Measurements from ENCODE around the gene BCL3. TPM values are rescaled to one million over a fixed set of nuclear protein-coding genes. Genes with fewer than 3 reads are reported as not detected.
"Not testable (repeated sequence)": the region's sequence is repeated elsewhere in the genome, so short reads cannot be mapped to it uniquely, and the experiment has no call there.

Gene BCL3
- total RNA-seq, 1 donor from 2014 or later = 19.1 TPM

DNA sequence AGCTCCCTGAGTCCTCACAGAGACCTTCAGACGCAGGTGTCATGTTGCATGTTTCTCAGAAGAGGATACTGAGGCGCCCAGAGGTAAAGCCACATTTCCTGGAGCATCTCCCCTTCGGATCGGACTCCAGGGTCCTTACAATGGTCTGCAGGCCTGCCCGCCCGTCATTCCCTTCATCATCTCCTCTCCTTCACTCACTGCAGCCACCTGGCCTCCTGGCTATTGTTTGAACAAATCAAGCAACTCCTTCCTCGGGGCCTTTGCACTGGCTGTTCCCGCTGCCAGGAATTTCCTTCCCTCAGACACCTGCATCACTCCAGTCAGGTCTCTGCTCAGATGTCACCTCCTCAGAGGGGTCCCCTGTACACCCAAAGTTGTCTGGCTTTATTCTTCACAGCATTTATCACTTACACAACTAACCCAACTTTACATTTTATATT lies 29.2 kb upstream of the BCL3 start:
- Histone ChIP-seq H3K4me3 (ENCODE audit: low read depth, low read length) (no peak overlapping the region), H3K27me3 (ENCODE audit: control insufficient read depth, insufficient read depth, low read length) (no peaks in the 10 kb centered on the region), H3K36me3 (ENCODE audit: control insufficient read depth, insufficient read depth, low read length) (no peaks in the 10 kb centered on the region)
- TF ChIP-seq, protein P1, sequence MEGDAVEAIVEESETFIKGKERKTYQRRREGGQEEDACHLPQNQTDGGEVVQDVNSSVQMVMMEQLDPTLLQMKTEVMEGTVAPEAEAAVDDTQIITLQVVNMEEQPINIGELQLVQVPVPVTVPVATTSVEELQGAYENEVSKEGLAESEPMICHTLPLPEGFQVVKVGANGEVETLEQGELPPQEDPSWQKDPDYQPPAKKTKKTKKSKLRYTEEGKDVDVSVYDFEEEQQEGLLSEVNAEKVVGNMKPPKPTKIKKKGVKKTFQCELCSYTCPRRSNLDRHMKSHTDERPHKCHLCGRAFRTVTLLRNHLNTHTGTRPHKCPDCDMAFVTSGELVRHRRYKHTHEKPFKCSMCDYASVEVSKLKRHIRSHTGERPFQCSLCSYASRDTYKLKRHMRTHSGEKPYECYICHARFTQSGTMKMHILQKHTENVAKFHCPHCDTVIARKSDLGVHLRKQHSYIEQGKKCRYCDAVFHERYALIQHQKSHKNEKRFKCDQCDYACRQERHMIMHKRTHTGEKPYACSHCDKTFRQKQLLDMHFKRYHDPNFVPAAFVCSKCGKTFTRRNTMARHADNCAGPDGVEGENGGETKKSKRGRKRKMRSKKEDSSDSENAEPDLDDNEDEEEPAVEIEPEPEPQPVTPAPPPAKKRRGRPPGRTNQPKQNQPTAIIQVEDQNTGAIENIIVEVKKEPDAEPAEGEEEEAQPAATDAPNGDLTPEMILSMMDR (IDR thresholded peaks at IDR 0.05; ENCODE audit: insufficient read depth, low read length, poor library complexity, severe bottlenecking) = no peak
- no peak for DNase-seq (ENCODE audit: low read depth)

DNA sequence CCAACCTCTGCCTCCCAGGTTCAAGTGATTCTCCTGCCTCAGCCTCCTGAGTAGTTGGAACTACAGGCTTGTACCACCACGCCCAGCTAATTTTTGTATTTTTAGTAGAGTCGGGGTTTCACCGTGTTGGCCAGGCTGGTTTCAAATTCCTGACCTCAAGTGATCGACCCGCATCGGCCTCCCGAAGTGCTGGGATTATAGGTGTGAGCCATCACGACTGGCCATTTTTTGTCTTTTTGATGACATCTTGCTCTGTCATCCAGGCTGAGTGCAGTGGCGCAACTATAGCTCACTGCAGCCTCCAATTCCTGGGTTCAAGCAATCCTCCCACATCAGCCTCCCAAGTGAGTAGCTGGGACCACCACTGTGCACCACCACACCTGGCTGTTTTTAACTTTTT lies 28.1 kb upstream of the BCL3 start:
- not testable (repeated sequence) for H3K27me3 ChIP-seq (ENCODE audit: control insufficient read depth, insufficient read depth, low read length); H3K36me3 ChIP-seq (ENCODE audit: control insufficient read depth, insufficient read depth, low read length); H3K4me3 ChIP-seq (ENCODE audit: low read depth, low read length); DNase-seq (ENCODE audit: low read depth)

DNA sequence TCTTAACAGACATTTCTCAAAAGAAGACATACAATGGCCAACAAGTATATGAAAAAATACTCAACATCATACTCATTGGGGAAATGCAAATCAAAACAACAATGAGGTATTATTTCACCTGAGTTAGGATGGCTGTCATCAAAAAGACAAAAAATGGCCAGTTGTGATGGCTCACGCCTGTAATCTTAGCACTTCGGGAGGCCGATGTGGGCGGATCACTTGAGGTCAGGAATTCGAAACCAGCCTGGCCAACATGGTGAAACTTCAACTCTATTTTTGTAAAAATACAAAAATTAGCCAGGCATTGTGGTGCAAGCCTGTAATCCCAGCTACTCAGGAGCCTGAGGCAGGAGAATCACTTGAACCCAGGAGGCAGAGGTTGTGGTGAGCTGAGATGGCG lies 27.6 kb upstream of the BCL3 start:
- Histone ChIP-seq H3K27me3 (ENCODE audit: control insufficient read depth, insufficient read depth, low read length) (no peaks in the 10 kb centered on the region), H3K4me3 (ENCODE audit: low read depth, low read length) (no peak overlapping the region), H3K36me3 (ENCODE audit: control insufficient read depth, insufficient read depth, low read length) (no peaks in the 10 kb centered on the region)
- TF ChIP-seq, protein P1 (IDR thresholded peaks at IDR 0.05; ENCODE audit: insufficient read depth, low read length, poor library complexity, severe bottlenecking) = no peak
- DNase-seq (ENCODE audit: low read depth) = no peak

DNA sequence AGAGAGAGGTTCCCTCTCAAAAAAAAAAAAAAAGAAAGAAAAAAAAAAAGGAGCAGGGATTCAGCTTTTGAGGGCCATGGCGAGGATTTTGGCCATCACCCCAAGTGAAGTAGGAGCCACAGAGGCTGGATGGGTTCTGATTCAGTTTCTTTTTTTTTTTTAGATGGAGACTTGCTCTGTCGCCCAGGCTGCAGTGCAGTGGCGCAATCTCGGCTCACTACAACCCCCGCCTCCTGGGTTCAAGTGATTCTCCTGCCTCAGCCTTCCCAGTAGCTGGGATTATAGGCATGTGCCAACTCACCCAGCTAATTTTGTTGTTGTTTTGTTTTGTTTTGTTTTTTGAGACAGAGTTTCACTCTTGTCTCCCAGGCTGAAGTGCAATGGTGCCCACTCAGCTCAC lies 27.1 kb upstream of the BCL3 start:
- not testable (repeated sequence) for DNase-seq (ENCODE audit: low read depth); H3K36me3 ChIP-seq (ENCODE audit: control insufficient read depth, insufficient read depth, low read length); H3K27me3 ChIP-seq (ENCODE audit: control insufficient read depth, insufficient read depth, low read length); H3K4me3 ChIP-seq (ENCODE audit: low read depth, low read length)

DNA sequence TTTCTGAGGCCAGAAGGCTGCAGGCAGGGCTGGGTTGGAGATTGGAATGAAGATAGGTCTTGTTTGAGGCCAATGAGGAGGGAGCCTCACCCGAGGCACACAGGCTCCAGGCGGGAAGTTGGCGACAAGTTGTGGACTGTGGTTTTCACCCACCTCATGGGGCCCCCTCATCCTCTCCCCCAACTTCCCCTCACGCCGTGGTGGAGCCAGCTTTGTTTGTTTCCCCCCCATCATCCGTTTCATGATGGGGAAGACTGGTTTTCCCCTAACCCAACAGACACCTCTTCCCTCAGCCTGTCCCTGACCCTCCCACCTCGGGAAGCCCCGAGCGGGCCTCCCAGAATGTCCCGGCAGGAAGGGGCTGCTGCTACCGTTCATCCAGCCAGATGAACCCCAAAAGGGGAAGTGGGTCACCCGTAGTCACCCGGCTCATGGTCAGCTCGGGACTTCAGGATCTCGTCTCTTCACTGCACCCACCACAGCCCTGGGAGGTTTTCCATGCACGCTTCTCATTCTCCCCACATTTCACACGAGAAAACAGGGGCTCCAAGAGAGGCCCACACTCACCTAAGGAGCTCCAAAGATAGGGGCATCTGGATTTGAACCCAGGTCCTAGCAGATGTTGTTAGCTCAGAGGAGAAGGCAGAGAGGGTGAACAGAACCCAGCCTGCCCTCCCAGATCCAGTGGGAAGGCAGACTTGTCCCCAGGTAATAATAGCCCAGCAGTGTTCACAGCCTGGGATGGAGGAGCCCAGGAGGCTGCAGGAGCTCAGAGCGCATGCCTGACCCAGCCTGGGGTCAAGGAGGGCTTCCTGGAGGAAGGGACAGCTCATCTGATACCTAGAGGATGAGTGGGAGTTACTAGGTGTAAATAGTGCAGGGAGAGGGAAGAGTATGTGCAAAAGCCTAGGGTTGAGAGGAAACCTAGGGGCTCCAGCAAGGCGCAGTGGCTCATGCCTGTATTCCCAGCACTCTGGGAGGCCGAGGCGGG lies 26.1 kb upstream of the BCL3 start:
- Histone ChIP-seq H3K27me3 (ENCODE audit: control insufficient read depth, insufficient read depth, low read length) (no peaks in the 10 kb centered on the region), H3K36me3 (ENCODE audit: control insufficient read depth, insufficient read depth, low read length) (no peaks in the 10 kb centered on the region), H3K4me3 (ENCODE audit: low read depth, low read length) (no peak overlapping the region)
- TF ChIP-seq, protein P1 (IDR thresholded peaks at IDR 0.05; ENCODE audit: insufficient read depth, low read length, poor library complexity, severe bottlenecking) = no peak
- no peak for DNase-seq (ENCODE audit: low read depth)

DNA sequence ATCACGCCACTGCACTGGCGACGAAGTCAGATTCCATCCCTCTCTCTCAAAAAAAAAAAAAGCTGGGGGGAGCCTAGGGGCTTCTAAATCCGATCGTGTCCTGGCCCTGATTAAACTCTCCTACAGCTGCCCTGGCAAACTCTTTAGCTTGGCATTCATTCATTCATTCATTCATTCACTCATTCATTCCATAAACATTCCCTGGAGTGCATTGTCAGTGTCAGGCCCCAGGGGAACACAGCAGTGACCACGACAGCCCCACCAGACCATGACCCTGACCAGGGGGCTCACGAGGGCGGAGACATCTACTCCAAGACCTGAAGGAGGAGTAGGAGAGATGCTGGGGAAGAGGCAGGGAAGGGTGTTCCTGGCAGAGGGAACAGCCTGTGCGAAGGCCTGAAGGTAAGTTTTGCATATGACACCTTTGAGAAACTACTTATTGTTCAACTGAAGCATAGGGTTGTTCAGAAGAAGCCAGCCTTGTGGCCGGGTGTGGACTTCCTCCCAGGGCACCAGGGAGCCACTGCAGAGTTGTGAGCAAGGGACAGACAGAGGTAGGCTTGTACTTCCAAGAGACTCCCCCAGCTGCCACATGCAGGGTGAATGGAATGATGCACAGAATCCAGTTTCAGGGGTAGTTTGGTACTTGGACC lies 25.1 kb upstream of the BCL3 start:
- Histone ChIP-seq H3K27me3 (ENCODE audit: control insufficient read depth, insufficient read depth, low read length) (no peaks in the 10 kb centered on the region), H3K4me3 (ENCODE audit: low read depth, low read length) (no peak overlapping the region), H3K36me3 (ENCODE audit: control insufficient read depth, insufficient read depth, low read length) (no peaks in the 10 kb centered on the region)
- TF ChIP-seq, protein P1 (IDR thresholded peaks at IDR 0.05; ENCODE audit: insufficient read depth, low read length, poor library complexity, severe bottlenecking) = no peak
- DNase-seq (ENCODE audit: low read depth) = no peak
